NCI-H748 treated with DMSO at 0.1 percent for 48 hours (cell line): ENCODE results near the gene CDC14B.

Experiments used
- DNase-seq: peaks from one replicate; lab custom pipeline; 2025; lab: John Stamatoyannopoulos, UW

Gene CDC14B

GRCh38 chr9:96502539-96503373 is 116.9 kb downstream of the CDC14B start:
- no peak for DNase-seq

DNA sequence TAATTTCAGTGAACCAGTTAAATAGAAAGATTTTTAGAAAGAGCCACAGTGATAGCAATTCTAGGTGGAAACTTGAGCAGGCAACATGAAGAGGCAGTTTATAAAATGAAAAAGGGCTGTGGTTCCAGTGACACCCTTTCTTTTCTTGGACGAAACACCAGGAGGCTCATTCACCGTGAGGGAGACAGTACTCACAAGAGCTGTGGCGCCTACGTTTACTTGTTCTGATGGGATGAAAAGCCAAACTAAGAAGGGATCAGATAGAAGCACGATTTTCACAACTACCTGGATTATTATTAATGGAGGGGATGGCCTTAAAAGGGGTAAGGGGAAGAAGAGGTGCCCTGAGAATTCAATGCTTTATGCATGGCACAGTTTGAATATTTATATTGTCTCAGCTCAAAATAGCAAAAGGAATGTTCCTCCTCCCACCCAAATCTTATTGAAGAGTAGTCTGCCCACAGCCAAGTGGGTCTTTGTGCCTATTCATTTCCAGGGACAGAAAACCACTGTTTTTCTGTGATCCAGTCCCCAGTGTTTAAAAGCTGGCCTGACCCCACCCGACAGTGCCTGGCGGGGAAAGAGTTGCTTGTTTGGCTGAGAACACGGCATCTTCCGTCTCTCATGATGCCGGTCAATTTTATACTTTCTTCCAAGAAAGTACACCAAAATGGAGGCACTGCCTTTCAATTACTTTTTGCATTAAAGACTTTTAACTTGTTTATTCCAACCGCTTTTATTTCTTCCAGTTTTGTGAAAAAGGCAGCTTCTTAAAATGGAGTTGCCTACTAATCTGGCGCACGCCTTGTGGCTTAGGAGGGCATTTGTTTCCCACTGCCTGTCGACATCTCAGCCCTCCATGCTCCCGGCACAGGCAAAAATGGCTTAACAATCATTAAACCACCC is 117.8 kb downstream of the CDC14B start:
- no peak for DNase-seq

- DNase-seq: no peak
Measured at GRCh38 chr9:96500696-96501632, 118.7 kb downstream of the CDC14B start.

DNA sequence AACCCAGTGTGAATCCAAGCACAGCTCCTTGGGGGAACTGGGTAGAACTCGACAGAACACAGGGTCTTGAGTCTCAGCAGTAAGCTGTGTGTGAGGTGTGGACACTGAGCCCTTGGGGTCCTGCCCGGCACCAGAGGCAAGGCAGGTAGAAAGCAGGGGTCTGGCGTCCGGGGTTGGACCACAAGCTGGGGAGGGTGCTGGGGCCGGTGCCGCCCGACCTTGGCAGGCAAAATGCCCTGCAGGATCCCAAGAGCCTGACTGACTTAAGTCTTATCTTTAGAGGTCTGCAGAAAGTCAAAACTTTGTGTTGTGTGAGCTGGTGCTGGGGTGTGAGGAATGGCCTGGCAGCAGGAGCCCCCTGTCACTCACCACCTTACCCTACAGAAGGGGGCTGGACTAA is 120.4 kb downstream of the CDC14B start:
- DNase-seq: no peak

DNA sequence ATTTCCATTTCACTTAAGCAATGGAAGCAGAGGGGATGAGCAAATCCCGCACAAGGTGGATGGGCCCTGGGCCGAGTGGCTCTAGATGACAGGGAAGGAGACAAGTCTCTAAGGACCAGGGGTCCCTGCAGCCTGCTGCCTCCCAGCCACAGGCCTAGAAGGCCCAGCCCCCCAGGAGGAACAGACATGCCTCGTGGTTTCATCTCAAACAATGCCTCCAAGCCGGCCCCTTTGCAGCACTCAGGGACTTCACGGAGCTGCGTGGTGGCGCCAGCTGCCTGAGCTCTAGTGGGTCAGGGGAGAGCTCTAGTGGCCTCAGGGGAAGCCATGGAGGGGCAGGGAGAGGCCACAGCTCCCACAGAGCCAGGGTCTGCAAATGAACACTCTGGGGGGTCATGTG is 120.8 kb downstream of the CDC14B start:
- DNase-seq: no peak

GRCh38 chr9:96497117-96497399 is 122.6 kb downstream of the CDC14B start:
- DNase-seq: no peak

DNA sequence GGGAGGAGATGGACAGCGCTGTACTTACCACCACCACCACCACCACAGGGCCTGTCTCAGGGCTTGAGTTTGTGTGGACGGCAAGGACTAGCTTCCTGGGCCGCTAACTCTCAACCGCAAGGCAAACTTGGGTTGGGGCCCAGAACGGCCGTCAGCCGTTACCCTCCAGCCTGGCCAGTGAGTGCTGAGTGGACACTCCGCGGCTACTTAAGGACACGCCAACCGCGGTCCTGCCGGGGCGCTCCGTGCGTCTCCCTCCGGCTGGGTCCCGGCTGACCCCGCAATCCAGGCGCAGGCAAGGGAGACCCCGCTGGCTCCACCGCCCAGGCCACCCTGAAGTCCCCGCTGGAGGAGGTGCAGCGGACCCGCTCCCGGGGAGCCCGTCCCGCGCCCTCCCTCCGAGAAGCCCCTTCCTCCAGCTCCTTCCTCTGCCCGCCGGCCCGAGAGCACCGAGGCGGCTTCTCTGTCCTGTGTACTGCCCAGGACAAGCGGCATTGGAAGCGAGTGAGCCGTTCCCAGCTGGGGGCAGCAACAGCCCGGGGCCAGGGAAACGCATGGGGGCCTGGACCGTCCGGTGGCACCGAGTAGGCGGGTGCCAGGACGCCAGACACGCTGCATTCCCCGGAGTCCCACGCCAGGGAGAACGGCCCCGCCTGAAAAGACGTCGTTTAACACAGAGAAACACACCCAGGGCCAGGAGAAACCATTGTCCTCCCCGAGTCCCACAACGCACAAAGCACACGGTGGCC is 123.1 kb downstream of the CDC14B start:
- no peak for DNase-seq

- DNase-seq: no peak
Measured at GRCh38 chr9:96495341-96495740, 124.3 kb downstream of the CDC14B start.

DNA sequence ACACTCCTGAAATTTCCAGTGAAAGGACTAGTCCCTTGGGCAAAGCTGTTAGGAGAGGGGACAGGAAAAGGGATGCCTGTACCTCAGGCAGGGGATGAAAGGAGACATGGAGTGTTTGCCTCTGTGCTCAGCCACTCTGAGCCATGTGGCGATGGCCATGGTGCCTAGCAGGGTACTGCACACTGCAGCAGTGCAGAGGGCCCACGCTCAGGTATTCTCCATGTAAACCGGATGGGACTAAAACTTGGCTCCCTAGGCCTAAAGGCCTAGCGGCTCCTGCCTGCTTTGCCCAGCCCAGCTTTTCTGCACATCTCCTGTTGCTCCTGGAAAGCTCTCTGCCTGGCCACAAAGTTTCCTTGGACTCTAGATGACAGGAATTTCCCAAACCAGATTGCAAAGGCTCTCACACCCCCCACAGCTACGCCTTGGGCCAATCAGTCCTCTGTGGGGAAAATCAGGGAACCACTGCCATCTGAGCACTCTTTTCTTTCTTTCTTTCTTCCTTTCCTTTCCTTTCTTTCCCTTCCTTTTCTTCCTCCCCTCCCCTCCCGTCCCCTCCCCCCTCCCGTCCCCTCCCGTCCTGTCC is 125.3 kb downstream of the CDC14B start:
- DNase-seq: no peak

- DNase-seq: no peak
Measured at GRCh38 chr9:96493757-96494156, 125.9 kb downstream of the CDC14B start.

GRCh38 chr9:96492993-96493531 is 126.6 kb downstream of the CDC14B start:
- DNase-seq: no peak

- no peak for DNase-seq
Measured at GRCh38 chr9:96491880-96492525, 127.6 kb downstream of the CDC14B start.

DNA sequence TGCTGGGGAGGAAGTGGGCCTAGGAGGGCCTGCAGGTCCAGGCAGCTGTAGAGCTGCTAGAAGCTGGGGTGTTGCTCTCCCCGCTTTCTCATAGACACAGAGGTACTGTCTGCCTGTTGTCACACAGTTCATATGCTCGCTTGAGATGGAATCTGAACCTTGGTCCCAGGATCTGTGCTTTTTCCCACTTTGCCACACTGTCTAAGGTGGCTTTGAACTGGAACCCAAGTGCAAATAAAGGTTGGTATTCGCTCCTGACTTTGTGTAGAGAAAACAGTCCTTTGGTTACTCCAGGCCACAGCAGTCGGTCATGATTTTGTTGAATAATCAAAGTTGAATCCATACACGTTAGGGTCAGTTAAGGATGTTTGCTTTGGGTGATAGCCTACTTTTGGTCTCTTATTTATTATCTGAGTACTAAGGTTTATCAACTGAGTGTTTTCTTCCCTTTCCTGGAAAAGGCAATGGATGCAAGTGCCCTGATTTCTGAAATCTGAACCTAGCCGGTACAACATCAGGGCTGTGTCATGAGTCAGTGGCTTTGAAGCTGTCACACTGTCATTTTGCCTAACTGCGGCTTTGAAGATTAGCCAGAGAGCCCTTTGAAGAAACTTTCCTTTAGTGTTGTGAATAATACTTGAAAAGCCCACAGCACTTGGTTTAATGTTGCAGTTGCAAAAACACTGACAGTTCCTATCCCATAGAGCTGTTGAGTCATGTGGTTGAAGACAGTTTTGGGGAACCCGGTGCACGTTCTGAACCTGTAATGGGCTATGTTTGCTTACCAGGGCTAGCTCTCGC is 128.4 kb downstream of the CDC14B start:
- no peak for DNase-seq

GRCh38 chr9:96490534-96491078 is 129.0 kb downstream of the CDC14B start:
- no peak for DNase-seq

DNA sequence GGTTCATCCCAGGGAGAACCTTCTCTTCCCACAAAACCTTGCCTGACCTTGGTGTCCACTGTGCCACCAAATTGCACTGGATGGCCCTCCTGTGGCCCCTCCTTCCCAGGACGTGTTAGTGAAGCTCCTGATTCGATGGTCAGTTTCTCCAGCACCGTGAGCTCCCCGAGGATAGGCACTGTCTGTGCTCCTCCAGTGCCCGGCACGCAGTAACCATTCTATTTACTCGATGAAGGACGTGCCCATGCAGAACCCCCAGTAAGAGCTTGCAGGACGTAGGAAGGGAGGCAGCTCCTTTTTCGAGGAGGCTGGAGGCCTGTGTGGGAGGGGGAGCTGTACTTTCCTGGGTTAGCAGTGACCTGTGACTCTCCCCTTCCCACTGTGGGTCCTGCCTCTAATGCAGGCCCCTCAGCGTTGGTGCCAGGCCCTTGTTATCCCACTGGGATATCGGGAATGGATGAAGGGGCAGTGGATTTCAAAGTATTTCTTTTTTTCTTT is 130.1 kb downstream of the CDC14B start:
- DNase-seq: no peak

DNA sequence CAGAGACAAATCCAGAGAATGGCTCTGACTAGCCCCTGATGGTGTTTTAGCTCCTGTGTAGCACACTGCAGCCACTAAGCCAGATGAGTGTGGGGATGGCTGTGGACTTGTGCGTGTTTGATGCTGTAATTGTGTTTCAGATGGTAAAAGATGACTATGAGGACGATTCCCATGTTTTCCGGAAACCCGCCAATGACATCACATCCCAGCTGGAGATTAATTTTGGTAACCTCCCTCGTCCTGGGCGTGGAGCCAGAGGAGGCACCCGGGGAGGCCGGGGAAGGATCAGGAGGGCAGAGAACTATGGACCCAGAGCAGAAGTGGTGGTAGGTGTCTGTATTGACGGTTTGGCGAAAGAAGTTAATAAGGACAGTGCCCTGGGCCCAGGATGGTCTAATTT is 131.7 kb downstream of the CDC14B start:
- no peak for DNase-seq

DNA sequence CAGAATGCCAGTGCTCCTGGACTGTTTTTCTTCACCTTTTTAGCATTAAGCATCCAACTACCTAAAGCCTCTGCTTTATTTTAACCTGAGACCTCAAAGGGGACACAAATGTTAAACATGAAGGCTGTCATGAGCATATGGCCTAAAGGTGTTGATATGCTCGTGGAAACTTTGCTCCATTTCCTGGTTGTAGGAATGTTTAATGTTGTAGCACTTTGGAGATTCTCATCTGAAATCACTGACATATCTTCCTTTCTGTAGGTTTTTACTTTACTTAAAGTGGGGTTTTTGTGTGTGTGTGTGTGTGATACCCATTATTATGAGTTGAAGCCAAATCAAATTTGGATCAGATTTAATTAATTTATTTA is 132.6 kb downstream of the CDC14B start:
- DNase-seq: no peak

DNA sequence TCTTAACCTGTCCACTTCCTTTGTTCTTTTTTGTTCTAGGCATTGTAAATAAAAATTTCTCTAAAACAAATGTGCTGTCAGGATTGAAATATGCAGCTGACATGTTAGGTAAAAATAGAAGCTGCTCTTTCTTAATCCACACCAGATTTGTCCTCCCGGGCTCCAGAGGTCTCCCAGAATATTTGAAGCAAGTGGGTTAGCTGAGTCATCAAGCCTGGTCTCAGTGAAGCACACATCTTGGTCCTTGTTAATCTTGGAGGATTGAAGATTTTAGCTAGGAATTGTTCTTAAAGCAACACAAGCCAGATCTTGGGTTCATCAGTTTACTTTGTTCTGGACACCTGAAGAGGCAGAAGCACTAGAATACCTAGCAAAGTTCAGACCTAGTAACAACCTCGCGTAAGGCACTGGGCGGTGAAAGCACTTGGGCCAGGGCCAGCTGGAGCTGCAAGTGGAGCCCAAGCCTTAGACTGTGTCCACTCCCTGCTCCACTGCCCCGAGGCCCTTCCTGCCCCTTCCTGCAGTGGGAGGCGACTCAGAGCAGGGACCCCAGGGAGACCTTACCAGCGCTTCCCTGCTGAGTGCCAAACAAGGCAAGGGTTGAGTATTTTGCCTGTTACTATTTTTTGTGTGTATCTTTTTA is 133.1 kb downstream of the CDC14B start:
- no peak for DNase-seq

DNA sequence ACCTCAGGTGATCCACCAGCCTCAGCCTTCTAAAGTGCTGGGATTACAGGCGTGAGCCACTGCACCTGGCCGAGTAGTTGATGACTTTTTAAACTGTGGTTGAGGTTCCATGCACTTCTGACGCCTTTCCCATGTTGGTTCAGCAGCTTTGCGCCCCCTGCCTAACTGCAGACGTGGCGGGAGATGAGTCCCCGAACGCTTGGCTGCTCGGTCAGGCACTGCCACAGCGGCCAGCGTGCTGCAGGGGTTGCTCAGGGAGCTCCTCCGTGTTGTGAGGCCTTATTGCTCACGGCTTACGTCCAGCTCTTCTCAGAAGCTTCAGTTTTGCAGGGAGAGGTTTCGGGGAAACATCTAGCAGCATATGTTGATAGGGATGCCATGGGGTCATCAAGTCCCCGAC is 134.4 kb downstream of the CDC14B start:
- no peak for DNase-seq
